ENCODE measurements around the gene TBC1D19.
A peak's percentile ranks its signal among the peaks of the same experiment; 100 is the strongest.
"Not testable (repeated sequence)": the region's sequence is repeated elsewhere in the genome, so short reads cannot be mapped to it uniquely, and the experiment has no call there.

The TBC1D19 gene

DNA sequence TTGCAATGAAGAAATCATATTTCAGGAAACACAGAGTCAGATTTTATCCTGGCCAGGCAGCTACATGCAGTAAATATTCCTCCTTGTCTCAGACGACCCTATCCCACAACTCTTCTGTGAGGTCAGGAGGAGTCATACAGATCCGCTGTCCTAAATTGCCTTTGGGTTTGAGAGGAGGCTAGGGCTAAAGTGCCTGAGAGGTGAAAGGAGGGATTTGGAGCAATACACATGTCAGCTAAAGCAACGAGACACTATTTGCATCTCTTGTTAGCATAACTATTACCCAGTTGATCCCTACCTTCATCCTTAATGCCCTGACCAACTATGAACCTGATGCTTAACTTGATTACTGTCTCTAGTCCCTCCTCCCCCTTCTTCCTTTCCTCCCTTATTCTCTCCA is 98.6 kb downstream of the TBC1D19 start:
- DNase-seq (ENCODE audit: low read depth) = no peak
- Histone ChIP-seq H3K9me3 (ENCODE audit: control insufficient read depth, low read length) (peaks cover 5% of the 10 kb centered on the region), H3K4me1 (ENCODE audit: control insufficient read depth, insufficient read depth, low read length) (no peaks in the 10 kb centered on the region), H3K9ac (ENCODE audit: low read length) (no peak overlapping the region), H3K4me3 (ENCODE audit: low read length) (no peak overlapping the region), H3K36me3 (ENCODE audit: control insufficient read depth, insufficient read depth, low read length, severe bottlenecking) (peaks cover 10% of the 10 kb centered on the region), H3K27me3 (replicated peaks; ENCODE audit: control insufficient read depth, insufficient read depth, low read length) (no peaks in the 10 kb centered on the region)

DNA sequence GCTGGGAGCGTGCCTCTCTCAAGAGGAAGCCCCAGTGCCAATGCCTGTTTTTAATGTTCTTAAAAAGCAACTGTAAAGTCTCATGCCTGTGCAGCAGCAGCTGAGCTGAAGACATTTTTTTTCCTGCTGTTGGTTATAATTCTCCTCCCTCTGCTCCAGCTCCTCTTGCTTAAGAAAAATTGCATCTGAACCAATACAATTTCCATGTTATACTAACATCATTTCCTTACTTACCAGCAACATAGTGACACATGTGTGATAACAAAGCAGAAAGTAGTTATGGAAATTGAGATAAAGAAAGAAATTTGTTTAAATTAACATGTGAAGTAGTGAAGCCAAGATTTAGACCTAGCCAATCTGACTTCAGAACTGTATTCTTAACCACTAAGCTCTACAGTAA is 101.4 kb downstream of the TBC1D19 start:
- DNase-seq (ENCODE audit: low read depth) = peak; percentile 22
- Histone ChIP-seq H3K9ac (ENCODE audit: low read length) (no peak overlapping the region), H3K36me3 (ENCODE audit: control insufficient read depth, insufficient read depth, low read length, severe bottlenecking) (peaks cover 4% of the 10 kb centered on the region), H3K9me3 (ENCODE audit: control insufficient read depth, low read length) (no peaks in the 10 kb centered on the region), H3K4me3 (ENCODE audit: low read length) (no peak overlapping the region), H3K27me3 (replicated peaks; ENCODE audit: control insufficient read depth, insufficient read depth, low read length) (no peaks in the 10 kb centered on the region), H3K4me1 (ENCODE audit: control insufficient read depth, insufficient read depth, low read length) (no peaks in the 10 kb centered on the region)

DNA sequence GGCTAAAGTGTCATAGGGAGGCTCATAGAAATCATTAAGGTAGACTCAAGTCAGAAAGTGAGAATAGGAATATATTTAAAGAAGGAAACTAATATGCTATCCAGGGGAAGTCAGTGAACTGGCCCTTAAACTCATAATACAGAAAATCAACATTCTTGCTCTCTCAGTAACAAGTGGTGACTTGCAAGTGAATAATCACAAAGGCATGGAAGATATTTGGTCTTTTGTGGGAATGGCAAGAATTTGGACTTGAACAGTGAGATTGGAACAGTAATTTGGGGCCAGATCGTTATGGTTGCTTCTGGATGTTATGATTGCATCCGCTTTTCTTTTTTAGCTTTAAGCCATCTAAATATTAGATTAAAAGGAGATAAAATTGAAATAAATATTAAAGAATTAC is 103.8 kb downstream of the TBC1D19 start:
- H3K27me3 ChIP-seq (replicated peaks; ENCODE audit: control insufficient read depth, insufficient read depth, low read length) = no peaks in the 10 kb centered on the region
- DNase-seq (ENCODE audit: low read depth) = peak; percentile 78
- no peak overlapping the region for H3K9ac ChIP-seq (ENCODE audit: low read length)
- peaks cover 3% of the 10 kb centered on the region for H3K4me1 ChIP-seq (ENCODE audit: control insufficient read depth, insufficient read depth, low read length)
- no peak overlapping the region for H3K4me3 ChIP-seq (ENCODE audit: low read length)
- no peaks in the 10 kb centered on the region for H3K9me3 ChIP-seq (ENCODE audit: control insufficient read depth, low read length)
- peaks cover 7% of the 10 kb centered on the region for H3K36me3 ChIP-seq (ENCODE audit: control insufficient read depth, insufficient read depth, low read length, severe bottlenecking)

DNA sequence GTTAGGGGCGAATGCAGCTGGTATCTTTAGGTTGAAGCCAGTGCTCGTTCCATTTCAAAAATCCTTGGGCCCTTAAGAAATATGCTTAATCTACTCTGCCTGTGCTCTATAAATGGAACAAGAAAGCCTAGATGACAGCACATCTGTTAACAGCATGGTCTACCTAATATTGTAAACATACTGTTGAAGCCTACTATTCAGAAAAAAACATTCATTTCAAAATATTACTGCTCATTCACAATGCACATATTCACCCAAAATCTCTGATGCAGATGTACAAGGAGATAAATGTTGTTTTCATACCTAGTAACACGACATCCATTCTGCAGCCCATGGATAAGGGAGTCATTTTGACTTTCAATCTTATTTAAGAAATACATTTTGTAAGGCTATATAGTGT is 106.6 kb downstream of the TBC1D19 start:
- Histone ChIP-seq H3K36me3 (ENCODE audit: control insufficient read depth, insufficient read depth, low read length, severe bottlenecking) (peaks cover 7% of the 10 kb centered on the region), H3K4me1 (ENCODE audit: control insufficient read depth, insufficient read depth, low read length) (peaks cover 3% of the 10 kb centered on the region), H3K9me3 (ENCODE audit: control insufficient read depth, low read length) (no peaks in the 10 kb centered on the region), H3K27me3 (replicated peaks; ENCODE audit: control insufficient read depth, insufficient read depth, low read length) (no peaks in the 10 kb centered on the region), H3K9ac (ENCODE audit: low read length) (no peak overlapping the region), H3K4me3 (ENCODE audit: low read length) (no peak overlapping the region)
- DNase-seq (ENCODE audit: low read depth) = no peak

DNA sequence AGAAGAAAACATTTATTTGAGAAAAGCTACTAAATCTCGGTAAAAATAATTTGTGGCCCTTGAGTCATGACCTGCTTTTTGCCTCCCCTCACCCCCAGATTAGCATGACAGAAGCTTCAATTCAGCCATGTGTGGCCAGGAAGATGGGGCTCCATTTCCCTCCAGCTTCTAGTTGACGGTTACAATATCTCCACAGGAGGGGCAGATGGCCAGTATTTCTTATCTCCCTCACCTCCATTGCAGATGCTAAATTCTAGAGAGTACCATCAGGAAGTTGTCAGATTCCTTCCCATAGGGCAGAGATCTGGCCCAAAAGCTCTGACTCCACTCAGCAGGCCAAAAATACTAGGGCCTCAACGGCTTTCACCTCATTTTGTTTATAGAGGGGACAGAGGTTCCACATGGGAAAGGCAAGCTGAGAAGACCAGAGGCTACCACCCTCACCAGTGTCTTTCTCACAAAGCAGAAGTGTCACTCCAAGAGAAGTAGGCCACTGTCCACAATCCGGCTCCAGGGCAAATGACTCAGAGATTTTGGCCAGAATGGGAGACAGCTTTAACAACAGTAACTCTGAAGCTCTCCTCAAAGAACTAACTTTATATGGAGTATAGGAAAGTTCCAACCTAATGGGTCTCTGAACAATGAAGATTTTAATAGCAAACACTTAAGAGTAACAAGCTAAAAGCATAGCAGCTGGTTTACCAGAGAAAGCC is 108.3 kb downstream of the TBC1D19 start:
- Histone ChIP-seq H3K27me3 (replicated peaks; ENCODE audit: control insufficient read depth, insufficient read depth, low read length) (no peaks in the 10 kb centered on the region), H3K9me3 (ENCODE audit: control insufficient read depth, low read length) (no peaks in the 10 kb centered on the region), H3K9ac (ENCODE audit: low read length) (no peak overlapping the region), H3K36me3 (ENCODE audit: control insufficient read depth, insufficient read depth, low read length, severe bottlenecking) (peaks cover 7% of the 10 kb centered on the region), H3K4me1 (ENCODE audit: control insufficient read depth, insufficient read depth, low read length) (peaks cover 3% of the 10 kb centered on the region), H3K4me3 (ENCODE audit: low read length) (no peak overlapping the region)
- peak; percentile 38 for DNase-seq (ENCODE audit: low read depth)

DNA sequence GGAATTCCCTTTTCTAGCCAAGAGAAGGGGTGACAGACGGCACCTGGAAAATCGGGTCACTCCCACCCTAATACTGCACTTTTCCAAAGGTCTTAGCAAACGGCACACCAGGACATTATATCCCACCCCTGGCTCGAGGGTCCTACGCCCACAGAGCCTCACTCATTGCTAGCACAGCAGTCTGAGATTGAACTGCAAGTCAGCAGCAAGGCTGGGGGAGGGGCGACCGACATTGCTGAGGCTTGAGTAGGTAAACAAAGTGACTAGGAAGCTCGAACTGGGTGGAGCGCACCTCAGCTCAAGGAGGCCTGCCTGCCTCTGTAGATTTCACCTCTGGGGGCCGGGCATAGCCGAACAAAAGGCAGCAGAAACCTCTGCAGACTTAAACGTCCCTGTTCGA is 110.2 kb downstream of the TBC1D19 start:
- H3K36me3 ChIP-seq (ENCODE audit: control insufficient read depth, insufficient read depth, low read length, severe bottlenecking); H3K4me1 ChIP-seq (ENCODE audit: control insufficient read depth, insufficient read depth, low read length); H3K4me3 ChIP-seq (ENCODE audit: low read length); H3K9ac ChIP-seq (ENCODE audit: low read length); H3K9me3 ChIP-seq (ENCODE audit: control insufficient read depth, low read length); H3K27me3 ChIP-seq (replicated peaks; ENCODE audit: control insufficient read depth, insufficient read depth, low read length); DNase-seq (ENCODE audit: low read depth): not testable (repeated sequence)

DNA sequence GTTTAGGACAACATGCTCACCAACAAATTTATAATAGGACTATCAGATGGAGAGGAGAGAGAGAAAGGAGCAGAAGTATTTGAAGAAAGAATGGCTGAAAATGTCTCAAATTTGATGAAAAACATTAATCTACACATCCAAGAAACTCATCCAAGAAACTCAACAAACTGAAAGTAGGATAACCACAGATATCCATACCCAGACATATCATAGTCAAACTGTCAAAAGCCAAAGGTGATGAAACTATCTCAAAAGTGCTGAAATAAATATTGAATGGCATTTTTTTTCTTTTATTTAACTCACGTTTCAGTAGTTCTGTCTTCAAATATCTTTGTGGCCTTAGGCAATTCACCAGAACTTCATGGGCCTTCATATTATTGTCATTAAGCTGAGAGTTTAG is 116.2 kb downstream of the TBC1D19 start:
- no peaks in the 10 kb centered on the region for H3K36me3 ChIP-seq (ENCODE audit: control insufficient read depth, insufficient read depth, low read length, severe bottlenecking)
- no peaks in the 10 kb centered on the region for H3K27me3 ChIP-seq (replicated peaks; ENCODE audit: control insufficient read depth, insufficient read depth, low read length)
- no peak overlapping the region for H3K9ac ChIP-seq (ENCODE audit: low read length)
- H3K4me3 ChIP-seq (ENCODE audit: low read length) = no peak overlapping the region
- H3K4me1 ChIP-seq (ENCODE audit: control insufficient read depth, insufficient read depth, low read length) = peaks cover 10% of the 10 kb centered on the region
- no peak for DNase-seq (ENCODE audit: low read depth)
- H3K9me3 ChIP-seq (ENCODE audit: control insufficient read depth, low read length) = no peaks in the 10 kb centered on the region

DNA sequence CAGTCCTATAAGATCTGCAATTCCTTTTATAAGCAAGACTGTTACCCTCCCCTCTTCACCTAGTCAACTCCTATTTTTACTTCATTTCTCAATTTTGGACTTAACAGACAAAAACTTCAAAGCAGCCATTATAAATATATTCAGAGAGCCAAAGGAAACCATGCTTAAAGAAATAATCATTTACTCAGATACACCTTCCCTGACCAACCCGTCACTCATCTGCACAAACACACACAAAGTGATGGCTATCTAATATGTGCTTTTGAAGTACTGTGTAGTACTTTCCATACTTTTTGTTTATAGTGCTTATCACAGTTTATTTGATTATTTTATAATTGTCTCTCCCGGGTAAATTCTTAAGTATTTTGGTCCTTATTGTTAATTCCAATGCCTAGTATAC is 117.2 kb downstream of the TBC1D19 start:
- Histone ChIP-seq H3K4me3 (ENCODE audit: low read length) (no peak overlapping the region), H3K36me3 (ENCODE audit: control insufficient read depth, insufficient read depth, low read length, severe bottlenecking) (no peaks in the 10 kb centered on the region), H3K9me3 (ENCODE audit: control insufficient read depth, low read length) (no peaks in the 10 kb centered on the region), H3K27me3 (replicated peaks; ENCODE audit: control insufficient read depth, insufficient read depth, low read length) (no peaks in the 10 kb centered on the region), H3K4me1 (ENCODE audit: control insufficient read depth, insufficient read depth, low read length) (peaks cover 10% of the 10 kb centered on the region), H3K9ac (ENCODE audit: low read length) (no peak overlapping the region)
- DNase-seq (ENCODE audit: low read depth) = no peak

DNA sequence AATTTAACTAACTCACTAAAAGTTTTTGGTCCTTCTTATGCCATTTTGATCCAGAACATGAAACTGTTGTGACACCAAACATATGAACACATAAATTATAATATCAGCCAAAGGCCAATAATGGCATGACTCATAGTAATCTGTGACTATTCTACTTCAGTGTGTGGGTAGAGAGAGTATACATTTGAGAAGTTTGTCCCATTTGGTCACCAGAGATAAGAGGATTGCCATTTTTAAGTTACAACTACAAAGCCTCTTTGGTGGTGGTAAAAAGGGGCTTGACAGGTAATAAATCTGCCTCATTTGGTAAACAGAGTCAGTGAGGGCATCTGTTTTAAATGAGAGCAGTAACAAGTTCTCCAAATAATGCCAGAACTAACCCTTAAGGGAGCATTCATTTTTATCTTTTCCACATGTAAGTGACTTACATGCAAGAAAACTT is 117.9 kb downstream of the TBC1D19 start:
- Histone ChIP-seq H3K36me3 (ENCODE audit: control insufficient read depth, insufficient read depth, low read length, severe bottlenecking) (no peaks in the 10 kb centered on the region), H3K27me3 (replicated peaks; ENCODE audit: control insufficient read depth, insufficient read depth, low read length) (no peaks in the 10 kb centered on the region), H3K4me1 (ENCODE audit: control insufficient read depth, insufficient read depth, low read length) (peaks cover 10% of the 10 kb centered on the region), H3K4me3 (ENCODE audit: low read length) (no peak overlapping the region), H3K9me3 (ENCODE audit: control insufficient read depth, low read length) (no peaks in the 10 kb centered on the region), H3K9ac (ENCODE audit: low read length) (no peak overlapping the region)
- peak; percentile 18 for DNase-seq (ENCODE audit: low read depth)

DNA sequence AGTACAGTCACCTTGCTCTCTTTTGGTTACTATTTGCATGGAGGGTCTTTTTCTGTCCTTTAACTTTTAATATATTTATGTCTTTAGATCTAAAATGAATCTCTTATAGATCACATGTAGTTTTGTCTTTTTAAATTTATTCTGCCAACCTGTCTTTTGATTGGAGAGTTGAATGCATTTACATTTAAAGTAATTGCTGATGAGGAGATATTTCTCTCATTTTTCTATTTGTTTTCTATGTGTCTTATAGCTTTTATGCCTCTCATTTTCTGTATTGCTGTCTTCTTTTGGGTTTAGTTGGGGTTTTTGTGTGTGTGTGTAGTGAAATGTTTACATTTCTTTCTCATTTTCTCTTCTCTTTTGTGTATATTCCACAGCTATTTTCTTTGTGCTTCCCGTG is 123.5 kb downstream of the TBC1D19 start:
- Histone ChIP-seq H3K36me3 (ENCODE audit: control insufficient read depth, insufficient read depth, low read length, severe bottlenecking) (peaks cover 3% of the 10 kb centered on the region), H3K9me3 (ENCODE audit: control insufficient read depth, low read length) (peaks cover 13% of the 10 kb centered on the region)

DNA sequence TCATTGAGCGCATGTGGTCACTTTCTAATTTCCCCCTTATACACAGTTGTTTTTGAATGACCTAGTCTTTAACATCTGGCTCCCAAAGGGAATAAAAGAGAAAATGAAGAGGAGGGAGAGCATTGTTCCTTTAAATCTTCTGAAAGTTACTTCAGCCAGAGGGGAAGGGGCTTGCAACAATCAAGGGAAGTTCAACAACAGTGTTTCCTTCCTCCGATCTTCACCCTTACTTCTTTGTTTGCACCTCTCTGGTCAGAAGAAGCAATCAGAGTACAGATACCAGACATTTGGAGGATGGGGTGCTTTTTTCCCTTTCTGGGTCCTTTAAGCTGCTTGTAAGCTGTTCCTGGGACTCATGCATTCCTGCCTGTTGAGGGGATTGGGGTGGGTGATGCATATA is 125.4 kb downstream of the TBC1D19 start:
- H3K4me1 ChIP-seq (ENCODE audit: control insufficient read depth, insufficient read depth, low read length) = no peaks in the 10 kb centered on the region
- DNase-seq (ENCODE audit: low read depth) = no peak
- peaks cover 3% of the 10 kb centered on the region for H3K36me3 ChIP-seq (ENCODE audit: control insufficient read depth, insufficient read depth, low read length, severe bottlenecking)
- H3K4me3 ChIP-seq (ENCODE audit: low read length) = no peak overlapping the region
- no peaks in the 10 kb centered on the region for H3K27me3 ChIP-seq (replicated peaks; ENCODE audit: control insufficient read depth, insufficient read depth, low read length)
- peaks cover 13% of the 10 kb centered on the region for H3K9me3 ChIP-seq (ENCODE audit: control insufficient read depth, low read length)
- H3K9ac ChIP-seq (ENCODE audit: low read length) = no peak overlapping the region

More for the DNA sequence above, 123.5 kb downstream of the TBC1D19 start:
- no peak overlapping the region for H3K9ac ChIP-seq (ENCODE audit: low read length)
- no peak overlapping the region for H3K4me3 ChIP-seq (ENCODE audit: low read length)
- H3K27me3 ChIP-seq (replicated peaks; ENCODE audit: control insufficient read depth, insufficient read depth, low read length) = no peaks in the 10 kb centered on the region
- no peaks in the 10 kb centered on the region for H3K4me1 ChIP-seq (ENCODE audit: control insufficient read depth, insufficient read depth, low read length)
- DNase-seq (ENCODE audit: low read depth) = no peak

DNA sequence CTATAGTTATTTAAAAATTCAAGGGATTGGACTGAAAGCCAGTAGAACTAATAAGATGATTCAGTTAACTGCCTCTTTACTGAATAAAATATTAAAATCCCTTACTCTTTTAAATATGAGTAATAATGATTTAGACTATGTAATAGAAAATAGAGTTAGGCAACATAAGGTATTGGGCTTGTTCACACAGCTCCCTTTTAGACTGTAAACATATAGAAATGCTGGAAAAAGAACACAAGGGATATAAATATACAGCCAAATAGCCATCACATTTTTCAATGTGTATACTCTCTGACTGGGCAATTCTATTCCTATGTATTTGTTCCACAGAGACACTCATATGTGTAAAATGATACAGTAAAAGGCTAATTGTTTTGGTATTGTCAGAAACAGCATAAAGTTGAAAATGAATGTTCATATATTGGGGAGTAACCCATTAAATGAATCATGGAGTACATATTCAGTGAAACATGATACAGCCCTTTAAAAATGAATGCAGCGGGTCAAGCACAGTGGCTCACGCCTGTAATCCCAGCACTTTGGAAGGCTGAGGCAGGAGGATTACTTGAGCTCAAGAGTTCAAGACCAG is 129.8 kb downstream of the TBC1D19 start:
- Histone ChIP-seq H3K9ac (ENCODE audit: low read length) (no peak overlapping the region), H3K9me3 (ENCODE audit: control insufficient read depth, low read length) (peaks cover 2% of the 10 kb centered on the region), H3K4me1 (ENCODE audit: control insufficient read depth, insufficient read depth, low read length) (peaks cover 9% of the 10 kb centered on the region), H3K36me3 (ENCODE audit: control insufficient read depth, insufficient read depth, low read length, severe bottlenecking) (no peaks in the 10 kb centered on the region), H3K27me3 (replicated peaks; ENCODE audit: control insufficient read depth, insufficient read depth, low read length) (no peaks in the 10 kb centered on the region), H3K4me3 (ENCODE audit: low read length) (no peak overlapping the region)
- no peak for DNase-seq (ENCODE audit: low read depth)

Measured in adipocyte (in vitro differentiated cells).